ENCODE data around the gene DGCR8.
A peak's percentile ranks its signal among the peaks of the same experiment; 100 is the strongest.
"Not testable (repeated sequence)": the region's sequence is repeated elsewhere in the genome, so short reads cannot be mapped to it uniquely, and the experiment has no call there.

DGCR8 gene

DNA sequence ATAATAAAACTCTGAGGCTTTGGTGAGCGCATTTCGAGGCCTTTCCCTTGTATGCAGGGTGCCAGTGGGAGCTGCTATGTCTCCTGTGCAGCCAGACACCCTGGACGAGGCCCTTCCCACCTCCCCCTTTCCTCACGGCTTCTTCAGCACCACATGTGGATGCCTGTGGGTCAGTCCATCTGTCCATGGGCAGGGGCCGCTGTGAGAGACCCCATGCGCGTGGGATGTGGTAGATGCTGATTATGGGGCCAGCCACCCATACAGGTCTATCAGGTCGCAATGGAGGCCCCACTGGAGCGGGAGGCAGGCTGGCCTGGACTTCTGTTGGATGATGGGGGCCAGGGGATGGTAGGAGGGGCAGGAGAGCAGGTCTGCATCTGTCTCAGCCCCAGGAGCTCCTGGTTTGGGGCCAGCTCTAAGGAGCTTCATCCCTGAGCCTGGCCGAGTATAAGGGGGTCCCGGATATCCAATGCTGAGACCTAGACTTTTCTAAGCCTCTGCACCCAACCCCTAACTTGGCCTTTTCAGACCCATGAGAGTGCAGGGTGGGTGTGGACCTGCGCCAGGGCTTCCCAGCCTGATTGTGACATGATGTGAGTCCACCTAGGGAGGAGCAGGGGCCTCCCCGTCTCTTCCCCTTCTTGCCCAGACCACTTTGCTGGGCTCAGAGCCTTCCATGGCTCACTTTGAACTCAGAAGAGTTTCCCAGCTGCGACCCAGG, 14.0 kb upstream of the DGCR8 start:
- DNase-seq (ENCODE audit: low read depth in 1 of 2, low spot score in 1 of 2): no peak

DNA sequence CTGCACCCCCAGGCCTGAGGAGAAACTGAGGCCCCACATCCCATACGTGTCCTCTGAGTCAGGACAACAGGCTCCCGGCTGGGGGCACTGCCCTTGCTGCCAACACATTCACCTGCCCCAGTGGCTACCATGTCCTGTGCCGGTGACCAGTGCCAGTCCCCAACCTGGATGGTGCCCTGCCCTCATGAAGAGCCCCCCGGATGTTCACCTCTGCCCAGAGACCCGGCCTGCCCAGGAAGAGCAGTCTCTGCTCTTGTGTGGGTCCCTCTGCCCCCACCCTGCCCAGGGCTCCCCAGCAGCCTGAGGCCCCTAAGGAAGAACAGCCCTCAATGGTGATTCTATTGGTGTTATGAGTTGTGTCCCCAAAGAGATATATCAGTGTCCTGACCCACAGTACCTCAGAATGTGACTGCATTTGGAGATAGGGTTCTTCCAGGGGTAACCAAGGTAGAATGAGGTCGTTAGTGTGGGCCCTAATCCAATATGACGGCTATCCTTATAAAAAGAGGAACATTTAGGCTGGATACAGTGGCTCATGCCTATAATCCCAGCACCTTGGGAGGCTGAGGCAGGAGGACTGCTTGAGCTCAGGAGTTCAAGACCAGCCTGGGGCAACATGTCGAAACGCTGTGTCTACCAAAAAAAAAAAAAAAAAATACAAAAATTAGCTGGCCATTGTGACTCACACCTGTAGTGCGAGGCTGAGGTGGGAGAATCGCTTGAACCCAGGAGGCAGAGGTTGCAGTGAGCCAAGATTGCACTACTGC, 13.2 kb upstream of the DGCR8 start:
- no peak for DNase-seq (ENCODE audit: low read depth in 1 of 2, low spot score in 1 of 2)

DNA sequence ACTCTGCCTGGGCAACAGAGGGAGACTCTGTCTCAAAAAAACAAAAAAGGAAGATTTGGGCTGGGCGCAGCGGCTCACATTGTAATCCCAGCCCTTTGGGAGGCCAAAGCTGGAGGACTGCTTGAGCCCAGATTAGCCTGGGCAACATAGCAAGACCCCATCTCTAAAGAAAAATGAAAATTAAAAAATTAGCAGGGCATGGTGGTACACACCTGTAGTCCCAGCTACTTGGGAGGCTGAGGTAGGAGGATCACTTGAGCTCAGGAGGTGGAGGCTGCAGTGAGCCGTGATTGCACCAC, 12.7 kb upstream of the DGCR8 start:
- DNase-seq (ENCODE audit: low read depth in 1 of 2, low spot score in 1 of 2): not testable (repeated sequence)

DNA sequence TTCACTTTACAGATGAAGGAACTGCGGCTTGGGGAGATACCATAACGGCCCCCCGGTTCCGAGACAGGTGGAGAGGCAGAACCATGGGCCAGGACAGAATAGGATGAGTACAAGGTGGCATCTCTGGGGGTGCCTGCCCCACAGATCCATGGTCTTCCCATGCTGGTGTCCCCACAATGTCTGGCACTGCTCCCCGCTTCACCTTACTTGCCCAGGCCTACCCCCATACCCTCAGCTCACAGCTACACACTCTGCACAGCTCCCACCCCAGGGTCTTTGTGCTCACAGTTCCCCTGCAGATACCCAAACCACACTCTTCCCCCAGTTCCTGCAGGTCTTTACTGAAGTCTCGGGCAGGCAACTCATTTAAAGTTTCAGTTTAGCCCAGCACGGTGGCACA, 11.4 kb upstream of the DGCR8 start:
- DNase-seq (ENCODE audit: low read depth in 1 of 2, low spot score in 1 of 2): no peak

DNA sequence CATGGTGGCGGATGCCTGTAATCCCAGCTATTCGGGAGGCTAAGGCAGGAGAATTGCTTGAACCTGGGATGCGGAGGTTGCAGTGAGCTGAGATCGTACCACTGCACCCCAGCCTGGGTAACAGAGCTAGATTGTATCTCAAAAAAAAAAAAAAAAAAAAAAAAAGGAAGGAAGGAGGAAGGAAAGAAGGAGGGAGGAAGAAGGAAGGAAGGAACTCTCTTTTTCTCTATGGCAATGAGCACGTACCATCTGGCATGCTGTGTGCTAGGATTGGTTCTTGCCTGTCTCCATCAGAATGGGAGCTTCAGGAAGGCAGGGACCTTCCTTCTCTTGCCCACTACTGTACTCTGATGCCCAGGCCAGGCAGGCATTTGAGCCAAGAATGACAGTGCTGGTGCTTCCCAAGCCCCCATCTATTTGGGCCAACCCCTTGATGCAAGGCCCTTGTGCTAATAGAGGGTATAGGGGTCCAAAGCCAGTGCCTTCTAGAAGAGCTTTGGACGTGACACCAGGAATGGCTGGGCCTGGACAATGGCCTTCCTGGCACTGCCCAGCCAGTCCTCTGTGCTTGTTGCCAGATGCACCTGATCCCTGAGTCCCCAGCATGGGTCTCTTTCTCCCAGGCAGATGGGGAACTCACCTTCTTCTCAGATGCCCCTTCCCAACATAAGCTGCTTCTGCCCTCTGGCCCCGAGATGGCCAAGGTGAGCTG, 10.6 kb upstream of the DGCR8 start:
- no peak for DNase-seq (ENCODE audit: low read depth in 1 of 2, low spot score in 1 of 2)

DNA sequence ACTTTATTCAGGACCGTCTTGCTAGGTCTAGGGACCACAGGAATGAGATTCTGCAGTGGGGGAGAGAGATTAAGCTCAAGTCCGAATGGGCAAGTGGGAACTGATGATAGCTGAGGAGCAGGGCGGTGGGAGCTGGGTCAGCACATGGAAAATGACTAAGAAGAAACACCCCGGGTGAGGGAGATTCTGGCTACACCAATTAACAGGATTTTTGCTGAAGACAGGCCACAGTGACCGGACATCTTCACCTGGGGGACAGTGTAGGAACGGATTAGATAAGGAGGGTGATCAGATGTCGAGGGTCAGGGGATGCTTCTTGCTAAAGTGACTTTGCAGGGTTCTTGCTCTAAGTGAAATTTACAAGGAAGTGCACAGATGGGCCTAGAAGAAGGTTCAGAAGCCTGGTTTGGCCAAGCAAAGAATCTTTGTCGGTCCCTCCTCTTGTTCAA, 8.5 kb upstream of the DGCR8 start:
- DNase-seq (ENCODE audit: low read depth in 1 of 2, low spot score in 1 of 2): no peak

DNA sequence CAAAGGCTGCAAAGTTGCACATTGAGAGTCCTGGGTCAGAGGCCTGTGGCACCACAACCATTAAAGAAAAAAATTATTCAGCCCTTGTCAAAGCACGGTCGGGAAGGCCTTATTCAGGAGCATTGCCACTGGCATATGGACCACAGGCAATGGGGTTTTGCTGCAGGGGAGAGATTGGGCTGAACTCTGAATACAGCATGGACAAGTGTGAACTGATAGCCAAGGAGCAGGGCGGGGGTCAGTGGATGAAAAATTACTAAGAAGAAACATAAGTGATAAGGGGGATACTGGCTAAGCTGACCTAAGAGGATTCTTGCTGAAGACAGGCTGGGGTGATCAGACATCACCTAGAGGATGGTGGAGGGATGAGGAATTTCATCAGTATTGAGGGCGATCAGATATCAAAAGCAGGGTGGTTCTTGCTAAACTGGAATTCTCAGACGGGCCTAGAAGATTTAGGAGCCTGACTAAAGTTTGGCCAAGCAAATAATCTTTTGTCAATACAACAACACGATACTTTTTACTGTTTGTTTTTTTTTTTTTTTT, 3.3 kb upstream of the DGCR8 start:
- DNase-seq (ENCODE audit: low read depth in 1 of 2, low spot score in 1 of 2): no peak

DNA sequence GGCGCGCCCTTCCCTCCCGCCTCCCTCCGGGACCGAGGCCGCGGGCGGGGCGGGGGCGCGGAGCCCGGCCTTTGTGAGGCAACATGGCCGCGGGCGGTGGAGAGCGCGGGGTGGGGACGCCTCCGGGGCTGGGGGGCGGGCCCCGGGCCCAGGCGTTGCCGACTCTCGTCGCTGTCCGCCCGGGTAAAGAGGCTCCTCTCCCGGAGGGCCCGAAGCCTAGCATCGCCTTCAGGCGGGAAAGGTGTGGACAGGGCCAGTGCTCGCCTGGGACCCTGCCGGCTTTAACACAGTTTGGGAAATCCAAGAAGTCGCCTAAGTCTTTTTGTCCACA, 369 bp downstream of the DGCR8 start:
- peak; percentile 46 to 56 for DNase-seq (ENCODE audit: low read depth in 1 of 2, low spot score in 1 of 2)

DNA sequence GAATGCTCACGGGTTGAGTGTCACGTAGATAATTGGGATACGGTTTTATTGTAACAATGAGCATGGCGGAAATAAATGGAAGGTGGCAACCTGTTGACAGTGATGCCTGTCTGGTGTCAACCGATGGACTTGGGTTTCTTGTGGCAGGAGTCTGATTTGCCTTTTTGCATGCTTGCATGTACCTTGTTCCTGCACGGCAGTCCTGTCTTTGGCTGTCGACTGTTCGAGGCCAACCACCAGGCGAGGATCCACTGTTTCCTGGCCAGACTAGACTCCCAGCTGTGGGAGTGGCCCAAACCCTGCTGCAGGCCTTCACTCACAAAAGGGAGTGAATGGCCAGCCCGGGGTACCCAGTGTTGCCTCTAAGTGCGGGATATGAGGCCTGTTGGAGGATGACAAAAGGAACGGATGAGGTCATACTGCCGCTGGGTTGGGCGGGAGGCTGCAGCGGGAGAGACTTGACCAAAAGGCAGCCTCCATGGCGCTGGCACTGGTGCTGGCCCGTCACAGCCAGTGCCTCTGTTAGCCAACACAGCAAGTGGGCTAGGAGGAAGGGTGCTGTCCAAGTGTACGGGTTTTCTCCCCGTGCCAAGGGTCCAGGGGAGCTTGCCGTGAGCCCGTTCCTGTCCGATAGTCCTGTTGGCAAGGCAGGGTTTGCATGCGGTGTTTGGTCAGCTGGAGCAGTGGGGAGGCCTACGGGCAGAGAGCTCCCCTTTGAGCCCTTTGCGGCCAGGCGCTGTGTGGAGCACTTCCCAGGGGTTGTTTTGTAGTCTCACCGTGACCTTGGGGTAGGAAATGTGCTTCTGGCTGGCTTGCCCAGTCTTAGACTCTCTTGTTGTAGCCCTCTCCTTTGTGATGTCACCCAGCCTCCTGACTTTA, 974 bp downstream of the DGCR8 start:
- no peak for DNase-seq (ENCODE audit: low read depth in 1 of 2, low spot score in 1 of 2)

DNA sequence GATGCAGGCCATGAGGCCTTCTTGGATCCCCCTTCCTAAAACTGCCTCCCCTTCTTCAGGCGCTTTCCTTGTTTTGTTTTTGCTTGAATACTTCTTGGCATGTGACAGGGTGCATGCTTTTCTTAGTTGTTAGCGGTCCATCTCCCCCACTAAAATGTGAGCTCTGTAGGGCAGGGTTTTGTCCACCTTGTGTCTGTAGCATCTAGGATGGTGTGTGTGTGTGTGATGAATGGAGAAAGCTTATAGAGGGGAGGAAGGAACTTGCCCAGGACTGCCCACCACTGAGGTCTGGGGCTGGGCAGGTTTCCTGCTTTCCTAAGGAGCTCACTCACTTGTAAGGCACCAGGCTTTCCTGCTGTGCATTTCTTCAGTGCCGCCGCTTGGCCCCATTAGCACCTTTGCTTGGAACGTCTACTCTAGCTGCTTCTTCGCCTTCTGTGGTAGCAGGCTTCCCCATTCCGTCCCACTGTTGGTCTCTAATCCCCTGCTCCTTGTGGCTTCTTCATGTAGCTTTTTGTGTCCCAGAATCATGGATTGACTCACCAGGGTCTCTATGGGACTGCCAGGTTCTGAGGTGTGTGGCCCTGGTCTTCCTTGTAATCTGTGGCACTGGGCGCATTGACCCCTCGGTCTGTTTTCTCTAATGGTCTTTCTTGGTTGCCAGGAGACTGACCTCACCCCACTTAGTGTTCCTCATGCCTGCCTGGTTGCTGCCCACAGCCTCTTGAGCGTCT, 3.3 kb downstream of the DGCR8 start:
- no peak for DNase-seq (ENCODE audit: low read depth in 1 of 2, low spot score in 1 of 2)

DNA sequence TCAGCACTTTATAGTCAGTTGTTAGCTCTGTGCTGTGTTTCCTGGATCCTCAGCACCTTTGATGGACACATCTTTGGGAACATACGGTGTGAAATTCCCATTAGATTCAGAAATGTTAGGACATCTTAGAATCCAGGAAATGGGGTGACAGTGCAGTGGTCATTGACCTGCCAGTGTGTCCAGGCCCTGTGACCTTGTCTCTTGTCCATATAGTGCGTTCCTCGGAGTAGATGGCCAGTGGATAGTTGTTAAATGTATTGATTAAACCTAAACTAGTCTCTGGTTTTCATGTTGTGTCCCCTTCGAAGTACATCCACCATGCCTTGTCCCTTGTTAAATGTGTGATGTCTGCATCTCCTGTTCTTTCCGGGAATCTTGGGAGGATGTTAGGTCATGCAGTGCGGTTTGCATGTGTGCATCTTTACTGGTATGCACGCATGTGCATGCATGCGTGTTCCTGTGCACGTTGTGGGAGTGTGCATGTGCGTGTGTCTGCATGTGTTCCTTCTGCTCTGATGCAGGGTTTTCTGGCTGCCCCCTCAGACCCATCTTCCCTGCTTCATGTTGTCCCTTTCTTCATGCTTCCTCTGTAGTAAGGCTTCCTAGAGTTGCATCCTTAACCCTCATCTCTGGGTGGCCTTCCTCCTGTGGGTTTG, 4.0 kb downstream of the DGCR8 start:
- DNase-seq (ENCODE audit: low read depth in 1 of 2, low spot score in 1 of 2): no peak

DNA sequence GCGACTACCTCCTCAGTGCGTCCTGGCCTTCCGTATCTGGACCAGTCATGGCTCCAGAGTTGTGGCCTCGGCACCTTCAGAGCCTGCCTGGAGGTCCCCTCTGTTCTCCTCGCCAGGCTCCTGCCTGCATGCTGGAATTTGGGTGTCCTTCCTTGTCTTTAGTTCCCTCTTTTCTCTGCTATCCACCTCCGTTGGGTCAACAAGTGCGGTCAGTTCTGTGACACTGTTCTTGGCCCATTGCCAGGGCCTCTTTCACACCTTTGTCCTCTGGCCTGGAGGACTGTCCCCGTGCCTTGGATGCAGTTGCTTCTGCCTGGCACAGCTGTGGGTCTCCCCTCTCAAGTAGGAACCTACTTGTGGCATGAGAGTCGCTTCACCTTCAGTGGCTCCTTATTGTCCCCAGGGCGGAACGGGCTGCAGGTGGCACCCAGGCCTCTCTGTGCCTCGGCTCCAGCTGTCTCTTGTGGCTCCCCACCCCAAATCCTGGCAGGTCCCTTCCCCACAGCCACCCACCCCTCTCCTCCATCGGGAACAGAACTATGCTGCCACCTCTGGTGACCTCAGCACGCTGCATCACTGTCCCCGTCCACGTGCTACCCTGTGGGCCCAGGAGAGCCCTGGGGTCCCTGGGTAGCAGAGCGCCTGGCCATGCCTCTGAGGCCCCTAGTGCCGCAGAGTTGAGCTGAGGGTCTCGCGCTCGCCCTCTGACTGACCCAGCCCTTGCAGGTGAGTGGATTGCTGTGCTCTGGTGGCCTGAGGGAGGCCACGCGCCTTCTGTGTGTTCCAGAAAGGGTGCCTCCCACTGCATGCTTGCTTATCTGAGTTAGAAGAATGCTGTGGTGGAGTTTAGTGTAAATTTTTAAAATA, 4.7 kb downstream of the DGCR8 start:
- DNase-seq (ENCODE audit: low read depth in 1 of 2, low spot score in 1 of 2): no peak

DNA sequence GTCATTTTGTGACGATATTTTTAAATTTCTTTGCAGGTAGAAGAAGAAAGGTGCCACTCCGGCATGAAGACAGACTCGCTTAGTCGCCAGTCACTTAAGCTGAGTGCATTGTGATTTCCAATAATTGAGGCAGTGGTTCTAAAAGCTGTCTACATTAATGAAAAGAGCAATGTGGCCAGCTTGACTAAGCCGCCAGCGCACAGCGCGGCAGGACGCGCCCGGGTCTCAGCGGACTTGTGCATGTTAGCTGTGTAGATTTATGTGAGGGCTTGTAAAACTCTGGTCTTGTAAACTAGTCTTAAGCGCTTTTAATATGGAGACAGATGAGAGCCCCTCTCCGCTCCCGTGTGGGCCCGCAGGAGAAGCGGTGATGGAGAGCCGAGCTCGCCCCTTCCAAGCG, 5.6 kb downstream of the DGCR8 start:
- DNase-seq (ENCODE audit: low read depth in 1 of 2, low spot score in 1 of 2): no peak

DNA sequence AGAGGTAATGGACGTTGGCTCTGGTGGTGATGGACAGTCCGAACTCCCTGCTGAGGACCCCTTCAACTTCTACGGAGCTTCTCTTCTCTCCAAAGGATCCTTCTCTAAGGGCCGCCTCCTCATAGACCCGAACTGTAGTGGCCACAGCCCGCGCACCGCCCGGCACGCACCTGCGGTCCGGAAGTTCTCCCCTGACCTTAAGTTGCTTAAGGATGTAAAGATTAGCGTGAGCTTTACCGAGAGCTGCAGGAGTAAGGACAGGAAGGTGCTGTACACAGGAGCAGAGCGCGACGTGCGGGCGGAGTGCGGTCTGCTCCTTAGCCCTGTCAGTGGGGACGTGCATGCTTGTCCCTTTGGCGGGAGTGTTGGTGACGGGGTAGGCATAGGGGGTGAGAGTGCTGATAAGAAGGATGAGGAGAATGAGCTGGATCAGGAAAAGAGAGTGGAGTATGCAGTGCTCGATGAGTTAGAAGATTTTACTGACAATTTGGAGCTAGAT, 6.1 kb downstream of the DGCR8 start:
- no peak for DNase-seq (ENCODE audit: low read depth in 1 of 2, low spot score in 1 of 2)

DNA sequence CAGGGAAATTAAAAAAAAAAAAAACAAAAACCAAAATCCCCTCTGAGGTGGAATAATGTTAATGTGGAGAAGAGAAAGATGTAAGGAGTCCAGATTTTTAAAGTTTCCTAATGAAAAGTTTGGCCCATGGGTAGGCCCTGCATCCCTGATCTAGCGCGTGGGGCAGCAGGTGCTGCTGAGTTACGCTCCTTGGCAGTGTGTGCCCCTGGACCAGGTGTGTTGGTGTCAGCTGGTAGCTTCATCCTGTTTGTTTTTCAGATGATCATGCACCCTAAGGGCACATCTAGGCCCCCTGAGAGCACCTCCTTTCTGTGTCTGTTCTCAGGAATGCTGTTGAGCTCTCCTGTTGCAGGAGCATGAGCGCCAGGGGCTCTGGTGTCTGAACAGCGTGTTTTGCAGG, 6.7 kb downstream of the DGCR8 start:
- DNase-seq (ENCODE audit: low read depth in 1 of 2, low spot score in 1 of 2): no peak

DNA sequence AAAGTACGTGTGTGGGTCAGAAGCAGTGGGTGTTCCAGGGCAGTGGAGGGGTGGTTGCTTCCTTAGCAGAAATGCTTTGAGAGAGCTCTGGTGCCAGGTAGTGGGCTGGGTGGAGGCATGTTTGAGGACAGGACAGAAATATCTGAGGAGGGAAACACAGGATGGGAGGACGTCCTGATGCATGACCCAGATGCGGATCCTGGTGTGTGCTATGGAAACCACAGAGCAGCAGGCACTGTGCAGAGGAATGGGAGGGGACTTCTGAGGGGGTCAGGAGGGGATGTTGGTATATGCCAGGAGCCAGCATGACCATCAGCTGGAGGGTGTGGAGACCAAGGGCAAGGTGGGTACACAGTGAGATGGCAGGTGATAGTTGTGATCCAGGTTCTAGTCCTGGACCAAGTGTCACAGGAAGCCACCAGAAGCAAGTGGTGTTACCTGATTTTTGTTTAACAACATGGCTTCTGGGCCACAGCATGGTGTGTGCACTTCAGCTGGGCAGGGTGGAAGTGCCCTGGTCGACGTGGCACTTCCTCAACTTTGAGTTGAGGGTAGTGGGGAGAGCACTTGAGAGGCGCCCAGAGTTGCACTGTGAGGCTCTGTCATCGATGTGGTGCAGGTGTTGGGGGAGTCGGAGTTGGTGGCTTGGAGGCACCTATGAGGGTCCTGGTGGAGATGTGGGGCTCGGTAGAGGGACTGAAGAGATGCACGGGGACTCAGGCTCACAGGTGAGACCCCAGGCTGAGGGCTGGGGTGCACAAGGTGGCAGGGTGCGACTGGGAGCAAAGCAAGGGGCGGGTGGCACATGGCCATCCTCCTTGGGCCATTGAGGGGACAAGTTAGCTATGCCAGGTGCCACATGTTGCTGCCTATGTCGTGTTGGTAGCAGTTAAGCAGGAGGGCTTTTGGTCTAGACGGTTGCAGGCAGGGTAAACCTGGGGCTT, 7.5 kb downstream of the DGCR8 start:
- no peak for DNase-seq (ENCODE audit: low read depth in 1 of 2, low spot score in 1 of 2)

DNA sequence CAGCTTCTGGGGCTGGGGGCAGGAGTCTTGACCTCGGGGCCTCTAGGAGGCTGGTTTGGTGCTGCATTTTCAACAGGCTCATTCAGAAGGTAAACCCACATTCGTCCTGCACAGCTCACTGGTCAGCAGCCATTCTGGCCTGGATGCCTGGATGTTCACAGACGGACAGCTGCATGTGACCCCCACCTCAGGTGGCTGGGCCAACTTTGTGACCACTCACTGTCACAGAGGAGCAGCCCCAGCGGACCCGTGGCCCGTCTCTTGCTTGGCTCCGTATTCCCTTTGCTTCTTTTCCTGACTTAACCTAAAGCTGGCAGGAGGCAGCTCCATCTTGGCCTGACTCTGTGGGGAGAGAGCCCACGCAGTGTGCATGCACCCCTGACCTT, 8.2 kb downstream of the DGCR8 start:
- DNase-seq (ENCODE audit: low read depth in 1 of 2, low spot score in 1 of 2): no peak

Data from activated CD4-positive, alpha-beta T cell treated with anti-CD3 and anti-CD28 coated beads, Interleukin-2, amount 50 U/mL, for 24 hours (primary cell).